ENCODE results near the gene INSR. TPM values are rescaled to one million over a fixed set of nuclear protein-coding genes. Genes with fewer than 3 reads are reported as not detected.

INSR gene
- total RNA-seq, 3 donors from 2014 or later (not counting 1 experiment from before 2014, with no cell fraction given), result 0.50 to 4.9 (median 2.0) TPM

DNA sequence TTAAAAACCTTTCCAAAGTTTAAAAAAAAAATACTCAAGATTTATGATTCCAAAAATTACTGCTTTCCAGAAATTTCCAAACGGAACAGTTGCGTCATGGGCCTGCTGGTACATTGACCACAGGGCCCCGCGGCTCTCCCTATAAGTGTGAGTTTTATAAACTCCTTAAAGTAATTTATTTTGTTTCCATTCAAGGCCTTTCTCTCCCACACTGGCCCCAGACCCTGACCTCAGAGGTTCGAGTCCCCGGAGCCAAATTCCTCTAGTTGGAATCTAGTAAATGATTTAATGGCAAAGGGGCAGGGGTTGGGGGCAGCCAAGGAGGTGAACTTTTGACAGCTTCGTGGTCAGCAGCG is 97.5 kb downstream of the INSR start:
- Histone ChIP-seq H3K9me3 (ENCODE audit: control insufficient read depth, insufficient read depth, low read length) (no peaks in the 10 kb centered on the region), H3K4me3 (ENCODE audit: low read length) (peak overlapping the region; percentile 59), H3K36me3 (ENCODE audit: control insufficient read depth, insufficient read depth, low read length) (no peaks in the 10 kb centered on the region), H3K4me1 (ENCODE audit: control insufficient read depth, insufficient read depth, low read length) (peaks cover 46% of the 10 kb centered on the region), H3K27ac (ENCODE audit: low read length) (peak overlapping the region; percentile 55), H3K27me3 (ENCODE audit: control insufficient read depth, insufficient read depth, low read length) (no peaks in the 10 kb centered on the region)
- peak overlapping the region; percentile 92 to 96 for H3K27ac Mint-ChIP-seq
- no peaks in the 10 kb centered on the region for H3K36me3 Mint-ChIP-seq
- DNase-seq, result no peak
- peaks cover 29 to 39% of the 10 kb centered on the region in 2 donors for H3K4me1 Mint-ChIP-seq
- TF ChIP-seq, protein P1, sequence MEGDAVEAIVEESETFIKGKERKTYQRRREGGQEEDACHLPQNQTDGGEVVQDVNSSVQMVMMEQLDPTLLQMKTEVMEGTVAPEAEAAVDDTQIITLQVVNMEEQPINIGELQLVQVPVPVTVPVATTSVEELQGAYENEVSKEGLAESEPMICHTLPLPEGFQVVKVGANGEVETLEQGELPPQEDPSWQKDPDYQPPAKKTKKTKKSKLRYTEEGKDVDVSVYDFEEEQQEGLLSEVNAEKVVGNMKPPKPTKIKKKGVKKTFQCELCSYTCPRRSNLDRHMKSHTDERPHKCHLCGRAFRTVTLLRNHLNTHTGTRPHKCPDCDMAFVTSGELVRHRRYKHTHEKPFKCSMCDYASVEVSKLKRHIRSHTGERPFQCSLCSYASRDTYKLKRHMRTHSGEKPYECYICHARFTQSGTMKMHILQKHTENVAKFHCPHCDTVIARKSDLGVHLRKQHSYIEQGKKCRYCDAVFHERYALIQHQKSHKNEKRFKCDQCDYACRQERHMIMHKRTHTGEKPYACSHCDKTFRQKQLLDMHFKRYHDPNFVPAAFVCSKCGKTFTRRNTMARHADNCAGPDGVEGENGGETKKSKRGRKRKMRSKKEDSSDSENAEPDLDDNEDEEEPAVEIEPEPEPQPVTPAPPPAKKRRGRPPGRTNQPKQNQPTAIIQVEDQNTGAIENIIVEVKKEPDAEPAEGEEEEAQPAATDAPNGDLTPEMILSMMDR (IDR thresholded peaks at IDR 0.05), result no peak
- H3K4me3 Mint-ChIP-seq, result peak overlapping the region; percentile 96
- H3K9me3 Mint-ChIP-seq, result no peaks in the 10 kb centered on the region
- 43% methylated on average over 6 of the region's 8 CpGs for WGBS (ENCODE audit: insufficient coverage)
- intact Hi-C loops (cut with micrococcal nuclease), result loop anchor here (1.0 to 5.0 kb wide), 3 partner anchors 10 to 1111 kb away; partner anchors contain the start of gene CD320
- peaks cover 0 to 3% of the 10 kb centered on the region in 2 donors for H3K27me3 Mint-ChIP-seq (ENCODE audit: low read depth in 2 of 2)
- no peak for ATAC-seq

DNA sequence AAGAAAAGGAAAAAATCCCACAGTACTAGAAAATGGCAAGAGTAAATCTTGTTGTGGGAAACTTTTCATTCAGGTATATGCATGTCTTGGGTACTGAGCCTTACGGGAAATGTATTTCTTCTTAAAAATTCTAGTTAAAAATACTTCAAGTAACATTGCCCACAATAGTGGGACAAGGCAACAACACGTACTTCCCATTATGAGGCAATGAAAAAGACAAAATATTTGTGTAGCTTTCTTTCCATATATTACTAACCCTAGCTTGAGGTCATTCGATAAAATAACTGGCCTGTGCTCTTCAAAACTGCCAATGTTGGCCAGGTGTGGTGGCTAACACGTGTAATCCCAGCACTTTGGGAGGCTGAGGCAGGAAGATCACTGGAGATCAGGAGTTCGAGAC is 99.2 kb downstream of the INSR start:
- WGBS (ENCODE audit: insufficient coverage), result 87% methylated on average over 4 of the region's 5 CpGs
- no peaks in the 10 kb centered on the region for H3K36me3 ChIP-seq (ENCODE audit: control insufficient read depth, insufficient read depth, low read length)
- no peak overlapping the region for H3K4me3 ChIP-seq (ENCODE audit: low read length)
- Mint-ChIP-seq H3K9me3 (no peaks in the 10 kb centered on the region), H3K27ac (no peak overlapping the region), H3K4me3 (no peak overlapping the region), H3K4me1 (peaks cover 36 to 47% of the 10 kb centered on the region in 2 donors), H3K36me3 (no peaks in the 10 kb centered on the region), H3K27me3 (ENCODE audit: low read depth in 2 of 2) (peaks cover 0 to 3% of the 10 kb centered on the region in 2 donors)
- no peak overlapping the region for H3K27ac ChIP-seq (ENCODE audit: low read length)
- intact Hi-C loops (cut with micrococcal nuclease), result loop anchor here (5.0 kb wide), 1 partner anchor 1112 kb away; the partner anchor contains the start of gene CD320
- ATAC-seq (no peak), DNase-seq (no peak)
- H3K4me1 ChIP-seq (ENCODE audit: control insufficient read depth, insufficient read depth, low read length), result peaks cover 43% of the 10 kb centered on the region
- no peaks in the 10 kb centered on the region for H3K27me3 ChIP-seq (ENCODE audit: control insufficient read depth, insufficient read depth, low read length)
- TF ChIP-seq, protein P1 (IDR thresholded peaks at IDR 0.05), result no peak
- no peaks in the 10 kb centered on the region for H3K9me3 ChIP-seq (ENCODE audit: control insufficient read depth, insufficient read depth, low read length)

DNA sequence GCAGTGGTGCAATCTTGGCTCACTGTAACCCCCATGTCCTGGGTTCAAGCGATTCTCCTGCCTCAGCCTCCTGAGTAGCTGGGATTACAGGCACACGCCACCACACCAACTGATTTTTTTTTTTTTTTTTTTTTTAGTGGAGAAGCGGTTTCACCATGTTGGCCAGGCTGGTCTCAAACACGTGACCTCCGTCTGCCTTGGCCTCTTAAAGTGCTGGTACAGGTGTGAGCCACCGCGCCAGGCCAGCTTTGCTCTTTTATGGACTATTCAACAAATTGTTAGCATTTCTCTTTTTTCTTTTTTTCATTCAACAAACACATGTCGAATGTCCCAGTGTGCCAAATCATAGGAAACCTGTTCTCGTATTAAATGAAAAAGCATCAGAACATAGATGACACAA is 99.6 kb downstream of the INSR start:
- no peaks in the 10 kb centered on the region for H3K9me3 ChIP-seq (ENCODE audit: control insufficient read depth, insufficient read depth, low read length)
- intact Hi-C loops (cut with micrococcal nuclease), result loop anchor here (5.0 kb wide), 1 partner anchor 498 kb away; no protein-coding TSS in a partner anchor
- Mint-ChIP-seq H3K36me3 (no peaks in the 10 kb centered on the region), H3K27me3 (ENCODE audit: low read depth in 2 of 2) (peaks cover 0 to 3% of the 10 kb centered on the region in 2 donors), H3K27ac (no peak overlapping the region), H3K4me1 (peaks cover 32 to 42% of the 10 kb centered on the region in 2 donors), H3K9me3 (no peaks in the 10 kb centered on the region), H3K4me3 (no peak overlapping the region)
- no peaks in the 10 kb centered on the region for H3K27me3 ChIP-seq (ENCODE audit: control insufficient read depth, insufficient read depth, low read length)
- no peak overlapping the region for H3K4me3 ChIP-seq (ENCODE audit: low read length)
- 87% methylated on average over 9 of the region's 9 CpGs for WGBS (ENCODE audit: insufficient coverage)
- DNase-seq, result no peak
- no peak overlapping the region for H3K27ac ChIP-seq (ENCODE audit: low read length)
- H3K4me1 ChIP-seq (ENCODE audit: control insufficient read depth, insufficient read depth, low read length), result peaks cover 43% of the 10 kb centered on the region
- TF ChIP-seq, protein P1 (IDR thresholded peaks at IDR 0.05), result no peak
- ATAC-seq, result no peak
- H3K36me3 ChIP-seq (ENCODE audit: control insufficient read depth, insufficient read depth, low read length), result no peaks in the 10 kb centered on the region

Measured in natural killer cell (primary cell).